Measurements from ENCODE around the gene NUDT15.

- TF ChIP-seq CTCF (optimal IDR thresholded peaks at IDR 0.05 in 1 of 3, IDR thresholded peaks at IDR 0.05 in 1 of 3, conservative IDR thresholded peaks at IDR 0.05 in 1 of 3; ENCODE audit: extremely low read depth in 1 of 3, insufficient read depth in 2 of 3, low read length in 3 of 3): no peak
- TF ChIP-seq EZH2 (IDR thresholded peaks at IDR 0.05; ENCODE audit: low read length): no peak
These were observed 33.3 kb upstream of the NUDT15 start for GRCh38 chr13:48004201-48004600.

Measured in keratinocyte (primary cell).